PC-9 (cell line): Measurements from ENCODE around the gene IQGAP1.

Source experiments
- CTCF ChIP-seq: fragments of 200-600 bp; sonication (generic); conservative IDR thresholded peaks from 2 replicates; pipeline ENCODE4 v1.6.1; 2017; ENCODE audit warnings: mixed run types, antibody characterized with exemption, mild to moderate bottlenecking, moderate library complexity
- EZH2 ChIP-seq: fragments of 200-600 bp; sonication (generic); IDR thresholded peaks from 2 replicates; pipeline ENCODE4 v1.8.0; 2017; ENCODE audit warnings: antibody characterized with exemption, low read depth

GRCh38 chr15:90470453-90470852, 82.4 kb downstream of the IQGAP1 start:
- TF ChIP-seq CTCF (no peak), EZH2 (no peak)
